Neural progenitor cell (in vitro differentiated cells): Measurements from ENCODE around the gene GFAP. TPM values are rescaled to one million over a fixed set of nuclear protein-coding genes. Genes with fewer than 3 reads are reported as not detected.
A peak's percentile ranks its signal among the peaks of the same experiment; 100 is the strongest.

Source experiments
- DNase-seq: peaks from one replicate; pipeline ENCODE4 v3.0.0-alpha.2; 2016; ENCODE audit warnings: low spot score
- H2AFZ ChIP-seq: fragments of 200-600 bp; sonication (generic); replicated peaks from 2 replicates; pipeline ENCODE4 v1.6.1; 2016; ENCODE audit warnings: antibody characterized with exemption
- H3F3A ChIP-seq: fragments of 200-600 bp; sonication (generic); 2 replicates; pipeline ENCODE4 v1.6.1; 2016; ENCODE audit warnings: antibody characterized with exemption, low read depth
- H3K27ac ChIP-seq: fragments of 200-600 bp; sonication (generic); 2 replicates; pipeline ENCODE4 v1.5.1; 2016; ENCODE audit warnings: mild to moderate bottlenecking
- H3K27me3 ChIP-seq: fragments of 200-600 bp; sonication (generic); 2 replicates; pipeline ENCODE4 v1.6.1; 2016; ENCODE audit warnings: mild to moderate bottlenecking, moderate library complexity
- H3K36me3 ChIP-seq: fragments of 200-600 bp; sonication (generic); 2 replicates; pipeline ENCODE4 v1.5.1; 2016
- H3K4me1 ChIP-seq: fragments of 200-600 bp; sonication (generic); 2 replicates; pipeline ENCODE4 v1.6.1; 2016; ENCODE audit warnings: mixed run types
- H3K4me2 ChIP-seq: fragments of 200-600 bp; sonication (generic); 2 replicates; pipeline ENCODE4 v1.6.1; 2016
- H3K4me3 ChIP-seq: fragments of 200-600 bp; sonication (generic); 2 replicates; pipeline ENCODE4 v1.5.1; 2016
- H3K79me2 ChIP-seq: fragments of 200-600 bp; sonication (generic); 2 replicates; pipeline ENCODE4 v1.6.1; 2016; ENCODE audit warnings: low read depth
- H3K9ac ChIP-seq: fragments of 200-600 bp; sonication (generic); 2 replicates; pipeline ENCODE4 v1.6.1; 2016
- H3K9me3 ChIP-seq: fragments of 200-600 bp; sonication (generic); 2 replicates; pipeline ENCODE4 v1.5.1; 2016; ENCODE audit warnings: low read depth
- H4K20me1 ChIP-seq: fragments of 200-600 bp; sonication (generic); 2 replicates; pipeline ENCODE4 v1.6.1; 2016; ENCODE audit warnings: low read depth
- H3K27ac Mint-ChIP-seq: 3 replicates; pipeline ENCODE4 v1.8.0; 2021; ENCODE audit warnings: mixed read lengths
- H3K27me3 Mint-ChIP-seq: 2 replicates; pipeline ENCODE4 v1.8.0; 2022; ENCODE audit warnings: low read depth, mild to moderate bottlenecking, inconsistent platforms, moderate library complexity, mixed read lengths; ENCODE audit not compliant: insufficient read depth
- H3K36me3 Mint-ChIP-seq: 3 replicates; pipeline ENCODE4 v1.8.0; 2021; ENCODE audit warnings: mixed read lengths
- H3K4me1 Mint-ChIP-seq: 3 replicates; pipeline ENCODE4 v1.8.0; 2021; ENCODE audit warnings: mixed read lengths
- H3K4me3 Mint-ChIP-seq: 3 replicates; pipeline ENCODE4 v1.8.0; 2021; ENCODE audit warnings: mild to moderate bottlenecking, moderate library complexity, mixed read lengths
- H3K9me3 Mint-ChIP-seq: 3 replicates; pipeline ENCODE4 v1.8.0; 2020; ENCODE audit warnings: mixed read lengths
- EZH2 ChIP-seq: fragments of 200-600 bp; sonication (generic); IDR thresholded peaks from 2 replicates; pipeline ENCODE4 v1.6.1; 2017; ENCODE audit warnings: antibody characterized with exemption, mild to moderate bottlenecking, moderate library complexity
- EZH2phosphoT487 ChIP-seq: fragments of 200-600 bp; sonication (generic); IDR thresholded peaks from 2 replicates; pipeline ENCODE4 v1.6.1; 2017; ENCODE audit warnings: antibody characterized with exemption
- total RNA-seq: library from RNA; depleted of rRNA; stranded (reverse); fragments of >200 nt; gene quantifications from 2 replicates; pipeline ENCODE4 v1.2.3, GENCODE V29; 2015; ENCODE audit warnings: low replicate concordance
- TF ChIP-seq, protein P1 (sequence below): fragments of 200-600 bp; sonication (generic); IDR thresholded peaks from 2 replicates; pipeline ENCODE4 v1.5.1; 2017; ENCODE audit warnings: antibody characterized with exemption, mild to moderate bottlenecking

Gene GFAP
- total RNA-seq, 1 donor from 2014 or later: 0.45 TPM

DNA sequence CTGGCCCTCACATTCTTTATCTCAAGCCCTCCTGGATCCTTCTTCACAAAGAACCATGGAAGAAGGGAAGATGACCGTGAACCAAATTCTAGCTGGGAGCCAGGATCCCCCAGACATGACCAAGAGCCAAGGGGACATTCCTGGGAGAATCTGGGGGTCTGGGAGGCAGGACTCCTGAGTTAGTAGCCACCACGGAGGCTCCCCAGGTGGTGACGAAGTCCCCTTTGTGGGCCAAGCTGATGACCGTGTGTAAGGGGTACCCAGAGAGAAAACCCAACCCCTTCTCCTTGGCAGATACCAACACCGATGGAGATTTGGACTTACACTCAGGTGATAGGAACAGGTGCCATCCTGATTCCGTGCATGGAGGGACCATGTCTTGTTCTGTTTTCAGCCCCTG lies 6.8 kb upstream of the GFAP start:
- no peak for TF ChIP-seq EZH2
- TF ChIP-seq EZH2phosphoT487: no peak
- TF ChIP-seq, protein P1, sequence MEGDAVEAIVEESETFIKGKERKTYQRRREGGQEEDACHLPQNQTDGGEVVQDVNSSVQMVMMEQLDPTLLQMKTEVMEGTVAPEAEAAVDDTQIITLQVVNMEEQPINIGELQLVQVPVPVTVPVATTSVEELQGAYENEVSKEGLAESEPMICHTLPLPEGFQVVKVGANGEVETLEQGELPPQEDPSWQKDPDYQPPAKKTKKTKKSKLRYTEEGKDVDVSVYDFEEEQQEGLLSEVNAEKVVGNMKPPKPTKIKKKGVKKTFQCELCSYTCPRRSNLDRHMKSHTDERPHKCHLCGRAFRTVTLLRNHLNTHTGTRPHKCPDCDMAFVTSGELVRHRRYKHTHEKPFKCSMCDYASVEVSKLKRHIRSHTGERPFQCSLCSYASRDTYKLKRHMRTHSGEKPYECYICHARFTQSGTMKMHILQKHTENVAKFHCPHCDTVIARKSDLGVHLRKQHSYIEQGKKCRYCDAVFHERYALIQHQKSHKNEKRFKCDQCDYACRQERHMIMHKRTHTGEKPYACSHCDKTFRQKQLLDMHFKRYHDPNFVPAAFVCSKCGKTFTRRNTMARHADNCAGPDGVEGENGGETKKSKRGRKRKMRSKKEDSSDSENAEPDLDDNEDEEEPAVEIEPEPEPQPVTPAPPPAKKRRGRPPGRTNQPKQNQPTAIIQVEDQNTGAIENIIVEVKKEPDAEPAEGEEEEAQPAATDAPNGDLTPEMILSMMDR: no peak
- H3K27me3 ChIP-seq: no peaks in the 10 kb centered on the region
- no peaks in the 10 kb centered on the region for H3K36me3 ChIP-seq
- peaks cover 31% of the 10 kb centered on the region for H3K4me1 ChIP-seq
- Mint-ChIP-seq H3K4me3 (peak overlapping the region; percentile 46), H3K27ac (no peak overlapping the region), H3K9me3 (no peaks in the 10 kb centered on the region), H3K36me3 (peaks cover 11% of the 10 kb centered on the region), H3K27me3 (peaks cover 20% of the 10 kb centered on the region), H3K4me1 (peaks cover 26% of the 10 kb centered on the region)
- no peak overlapping the region for H3K4me3 ChIP-seq
- no peak overlapping the region for H2AFZ ChIP-seq
- peak overlapping the region; percentile 55 for H3K4me2 ChIP-seq
- H3F3A ChIP-seq: peaks cover 26% of the 10 kb centered on the region
- no peak overlapping the region for H3K27ac ChIP-seq
- H4K20me1 ChIP-seq: no peaks in the 10 kb centered on the region
- DNase-seq: no peak
- no peaks in the 10 kb centered on the region for H3K79me2 ChIP-seq
- no peaks in the 10 kb centered on the region for H3K9me3 ChIP-seq
- no peak overlapping the region for H3K9ac ChIP-seq

DNA sequence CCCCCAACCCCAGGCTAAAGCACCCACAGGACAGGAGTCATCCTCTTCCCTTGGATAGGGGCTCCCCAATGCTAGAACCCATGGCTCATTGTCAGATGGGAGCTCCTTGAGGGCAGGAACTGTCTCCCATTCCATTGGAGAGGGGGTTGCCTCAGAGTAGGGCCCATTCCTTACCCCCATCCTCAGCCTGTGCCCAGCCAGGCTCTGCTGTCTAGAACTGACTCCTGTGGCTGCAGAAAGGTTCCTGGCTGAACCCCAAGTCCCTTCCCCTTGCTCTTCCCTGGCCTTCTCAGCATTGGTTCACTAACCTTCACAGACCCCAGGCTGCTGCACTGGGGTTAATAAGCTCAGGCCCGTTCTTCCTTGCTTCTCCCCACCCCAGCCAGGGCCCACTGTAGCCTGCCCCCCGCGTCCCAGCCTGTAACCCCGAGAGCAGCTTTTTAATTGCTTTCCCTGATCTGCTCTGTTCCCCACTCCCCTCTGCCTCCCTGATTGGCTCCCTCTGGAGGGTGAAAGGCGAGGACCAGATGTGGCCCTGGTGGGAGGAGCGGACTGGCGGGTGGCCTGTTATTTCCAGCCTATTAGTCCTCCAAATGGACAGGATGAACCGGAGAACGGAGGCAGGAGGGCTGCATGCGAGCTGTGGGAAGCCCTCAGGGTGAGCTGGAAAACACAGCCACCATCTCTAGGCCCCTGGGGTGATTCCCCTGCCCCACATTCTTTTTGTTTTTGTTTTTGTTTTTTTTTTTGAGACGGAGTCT lies 6.0 kb upstream of the GFAP start:
- H3F3A ChIP-seq: peaks cover 26% of the 10 kb centered on the region
- Mint-ChIP-seq H3K4me1 (peaks cover 27% of the 10 kb centered on the region), H3K27ac (peak overlapping the region; percentile 17), H3K4me3 (no peak overlapping the region), H3K36me3 (peaks cover 8% of the 10 kb centered on the region), H3K9me3 (no peaks in the 10 kb centered on the region), H3K27me3 (peaks cover 20% of the 10 kb centered on the region)
- peak overlapping the region; percentile 55 for H3K4me2 ChIP-seq
- H4K20me1 ChIP-seq: no peaks in the 10 kb centered on the region
- H3K27me3 ChIP-seq: no peaks in the 10 kb centered on the region
- no peak overlapping the region for H3K27ac ChIP-seq
- H3K4me1 ChIP-seq: peaks cover 32% of the 10 kb centered on the region
- H3K9ac ChIP-seq: no peak overlapping the region
- TF ChIP-seq, protein P1: peak; percentile 11
- no peak for TF ChIP-seq EZH2phosphoT487
- H3K36me3 ChIP-seq: no peaks in the 10 kb centered on the region
- no peaks in the 10 kb centered on the region for H3K79me2 ChIP-seq
- no peak overlapping the region for H3K4me3 ChIP-seq
- H3K9me3 ChIP-seq: no peaks in the 10 kb centered on the region
- DNase-seq: peak; percentile 76
- no peak overlapping the region for H2AFZ ChIP-seq

DNA sequence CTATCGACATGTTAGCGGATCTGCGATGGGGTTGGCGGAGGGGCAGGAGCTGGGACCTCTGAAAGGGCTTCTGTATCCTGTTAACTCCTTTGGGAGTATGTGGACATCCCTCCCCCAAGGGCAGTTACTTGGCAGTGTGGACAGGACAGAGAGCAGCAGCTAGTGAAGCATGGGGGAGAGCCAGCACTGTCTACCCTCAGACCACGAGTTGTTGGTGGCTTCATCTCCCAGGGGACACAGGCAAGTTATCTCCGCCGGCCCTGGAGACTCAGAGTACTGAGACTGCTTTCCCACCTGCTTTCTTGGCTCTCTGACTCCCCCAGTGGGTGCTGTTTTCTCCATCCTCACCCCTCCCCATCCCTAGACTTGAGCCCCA lies 5.3 kb upstream of the GFAP start:
- TF ChIP-seq EZH2 (no peak), EZH2phosphoT487 (no peak)
- TF ChIP-seq, protein P1: no peak
- Histone ChIP-seq H4K20me1 (no peaks in the 10 kb centered on the region), H3K4me3 (no peak overlapping the region), H3K27me3 (no peaks in the 10 kb centered on the region), H3K79me2 (no peaks in the 10 kb centered on the region), H3K27ac (no peak overlapping the region), H3K9ac (no peak overlapping the region), H3K36me3 (no peaks in the 10 kb centered on the region), H3F3A (peaks cover 26% of the 10 kb centered on the region), H3K4me1 (peaks cover 35% of the 10 kb centered on the region), H3K4me2 (peak overlapping the region; percentile 48), H3K9me3 (no peaks in the 10 kb centered on the region), H2AFZ (no peak overlapping the region)
- peaks cover 34% of the 10 kb centered on the region for H3K4me1 Mint-ChIP-seq
- no peak for DNase-seq
- H3K27ac Mint-ChIP-seq: no peak overlapping the region
- H3K27me3 Mint-ChIP-seq: peaks cover 18% of the 10 kb centered on the region
- H3K4me3 Mint-ChIP-seq: peak overlapping the region; percentile 33
- no peaks in the 10 kb centered on the region for H3K9me3 Mint-ChIP-seq
- H3K36me3 Mint-ChIP-seq: peaks cover 4% of the 10 kb centered on the region
